Activated CD8-positive, alpha-beta memory T cell treated with anti-CD3 and anti-CD28 coated beads, Interleukin-2, amount 50 U/mL, for 48 hours (primary cell): ENCODE results near the gene EME2.

Experiments used
- DNase-seq: peaks from one replicate; pipeline ENCODE4 v3.0.0-alpha.2; 2020

EME2 gene

GRCh38 chr16:1779741-1780676 is 7.4 kb downstream of the EME2 start:
- DNase-seq, result no peak

- no peak for DNase-seq
These were observed 8.1 kb downstream of the EME2 start for GRCh38 chr16:1780677-1781072.

- DNase-seq, result no peak
These were observed 8.6 kb downstream of the EME2 start for GRCh38 chr16:1781254-1781653.

GRCh38 chr16:1781758-1782407 is 9.3 kb downstream of the EME2 start:
- DNase-seq, result no peak

- DNase-seq, result peak; percentile 98
These were observed 10.0 kb downstream of the EME2 start, which contains the start of the genes NUBP2 and SPSB3 for GRCh38 chr16:1782408-1783264. NUBP2 (plus strand) TSS chr16:1782960; CDS start chr16:1783021, 61 bp downstream. SPSB3 (minus strand) TSS chr16:1782571; CDS start chr16:1781483, 1,088 bp downstream.

- DNase-seq, result no peak
These were observed 12.6 kb downstream of the EME2 start for GRCh38 chr16:1784977-1785845.

GRCh38 chr16:1785846-1786170 is 13.2 kb downstream of the EME2 start:
- no peak for DNase-seq

GRCh38 chr16:1786242-1787055 is 13.8 kb downstream of the EME2 start:
- DNase-seq, result no peak

GRCh38 chr16:1787056-1787321 is 14.4 kb downstream of the EME2 start:
- peak; percentile 44 for DNase-seq

- peak; percentile 45 for DNase-seq
These were observed 14.9 kb downstream of the EME2 start for GRCh38 chr16:1787322-1788094.

- DNase-seq, result peak; percentile 44
These were observed 15.6 kb downstream of the EME2 start for GRCh38 chr16:1788095-1788707.

GRCh38 chr16:1788708-1789100 is 16.1 kb downstream of the EME2 start:
- DNase-seq, result peak; percentile 43

- DNase-seq, result peak; percentile 47
These were observed 17.0 kb downstream of the EME2 start for GRCh38 chr16:1789643-1790045.

- no peak for DNase-seq
These were observed 17.6 kb downstream of the EME2 start for GRCh38 chr16:1790261-1790610.

GRCh38 chr16:1790611-1791255 is 18.1 kb downstream of the EME2 start:
- no peak for DNase-seq

GRCh38 chr16:1791256-1791942 is 18.8 kb downstream of the EME2 start:
- no peak for DNase-seq

GRCh38 chr16:1791943-1792812 is 19.6 kb downstream of the EME2 start:
- DNase-seq, result peak; percentile 44
